Thyroid gland (tissue), 4 donors: ENCODE measurements around the gene ACSM2B. TPM values are rescaled to one million over a fixed set of nuclear protein-coding genes. Genes with fewer than 3 reads are reported as not detected.

Experiments used
- small RNA-seq: library from RNA; depleted of rRNA; stranded (forward); fragments of <200 nt; gene quantifications from one replicate; pipeline ENCODE3, GENCODE V24; 2016
- total RNA-seq, 4 donors: library from RNA; depleted of rRNA; stranded (reverse); fragments of >200 nt; gene quantifications; one replicate each; pipeline ENCODE4 v1.2.3, GENCODE V29; 2016

The ACSM2B gene
- total RNA-seq, 4 donors from 2014 or later = 0.27 to 2.3 (median 0.33) TPM; not detected in 1

Small RNA genes lying within 50 kb of the gene (small RNA-seq; reads per million reads assigned to genes)
- not detected for gene AC141273.3

Other genes starting within 250 kb of the ACSM2B start
- gene GP2, start 248.9 kb downstream of the ACSM2B start, total RNA-seq = under 1 TPM in 1 of 4 donors, not detected in 3; 0.44 TPM
- gene UMOD, start 223.7 kb downstream of the ACSM2B start, total RNA-seq = not detected
- not detected for gene PDILT, start 171.6 kb downstream of the ACSM2B start, total RNA-seq
- gene ACSM5, start 166.8 kb downstream of the ACSM2B start, total RNA-seq = 1 to 10 TPM; 5.6 to 9.6 (median 8.0) TPM
- gene ACSM2A, start 124.8 kb downstream of the ACSM2B start, total RNA-seq = under 1 TPM in 2 of 4 donors, not detected in 2; 0.20 to 0.56 TPM
- 1 to 10 TPM in 3 of 4 donors, not detected in 1; 1.2 to 2.3 (median 1.3) TPM for gene ACSM1, start 121.3 kb upstream of the ACSM2B start, total RNA-seq
- gene THUMPD1, start 165.5 kb upstream of the ACSM2B start, total RNA-seq = 100 to 1,000 TPM in 1 of 4 donors, 10 to 100 TPM in 3; 76.7 to 107 (median 82.1) TPM
- 1 to 10 TPM in 3 of 4 donors, not detected in 1; 1.2 to 1.7 (median 1.6) TPM for gene ACSM3, start 187.6 kb upstream of the ACSM2B start, total RNA-seq
- 10 to 100 TPM; 22.2 to 31.4 (median 25.3) TPM for gene ERI2, start 230.1 kb upstream of the ACSM2B start, total RNA-seq
- 1 to 10 TPM in 3 of 4 donors, under 1 TPM in 1; 0.78 to 3.6 (median 1.8) TPM for gene REXO5, start 230.2 kb upstream of the ACSM2B start, total RNA-seq